GM12875 (cell line): Measurements from ENCODE around the gene NKTR.
A peak's percentile ranks its signal among the peaks of the same experiment; 100 is the strongest.

Source experiments
- H3K4me3 ChIP-seq: one replicate; pipeline ENCODE4 v1.5.1; 2011; ENCODE audit warnings: low read depth, low read length, control low read depth
- TF ChIP-seq, protein P1 (sequence below): IDR thresholded peaks from 2 replicates; pipeline ENCODE4 v1.5.1; 2011; ENCODE audit warnings: low read depth, mild to moderate bottlenecking, control low read depth, inconsistent platforms, low read length, moderate library complexity, borderline replicate concordance; ENCODE audit not compliant: insufficient read depth

NKTR gene

DNA sequence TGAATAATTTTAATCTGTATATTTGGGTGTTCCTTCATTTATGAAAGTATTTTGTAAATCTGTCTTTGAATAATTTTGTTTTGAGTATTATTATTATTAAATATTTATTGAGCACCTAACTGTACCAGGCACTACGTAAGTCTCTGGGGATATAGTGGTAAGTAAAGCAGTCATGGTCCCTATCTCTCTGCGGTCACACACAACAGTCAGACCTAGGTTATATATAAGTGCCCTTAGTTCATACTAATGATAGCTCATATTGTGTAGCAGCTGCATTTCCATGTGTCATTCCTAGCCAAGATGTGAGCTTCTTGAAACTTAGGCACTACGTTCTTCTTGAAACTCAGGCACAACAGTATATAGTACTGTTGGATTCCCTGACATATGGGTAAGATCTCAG lies 12.4 kb downstream of the NKTR start:
- no peak overlapping the region for H3K4me3 ChIP-seq
- TF ChIP-seq, protein P1, sequence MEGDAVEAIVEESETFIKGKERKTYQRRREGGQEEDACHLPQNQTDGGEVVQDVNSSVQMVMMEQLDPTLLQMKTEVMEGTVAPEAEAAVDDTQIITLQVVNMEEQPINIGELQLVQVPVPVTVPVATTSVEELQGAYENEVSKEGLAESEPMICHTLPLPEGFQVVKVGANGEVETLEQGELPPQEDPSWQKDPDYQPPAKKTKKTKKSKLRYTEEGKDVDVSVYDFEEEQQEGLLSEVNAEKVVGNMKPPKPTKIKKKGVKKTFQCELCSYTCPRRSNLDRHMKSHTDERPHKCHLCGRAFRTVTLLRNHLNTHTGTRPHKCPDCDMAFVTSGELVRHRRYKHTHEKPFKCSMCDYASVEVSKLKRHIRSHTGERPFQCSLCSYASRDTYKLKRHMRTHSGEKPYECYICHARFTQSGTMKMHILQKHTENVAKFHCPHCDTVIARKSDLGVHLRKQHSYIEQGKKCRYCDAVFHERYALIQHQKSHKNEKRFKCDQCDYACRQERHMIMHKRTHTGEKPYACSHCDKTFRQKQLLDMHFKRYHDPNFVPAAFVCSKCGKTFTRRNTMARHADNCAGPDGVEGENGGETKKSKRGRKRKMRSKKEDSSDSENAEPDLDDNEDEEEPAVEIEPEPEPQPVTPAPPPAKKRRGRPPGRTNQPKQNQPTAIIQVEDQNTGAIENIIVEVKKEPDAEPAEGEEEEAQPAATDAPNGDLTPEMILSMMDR = no peak

DNA sequence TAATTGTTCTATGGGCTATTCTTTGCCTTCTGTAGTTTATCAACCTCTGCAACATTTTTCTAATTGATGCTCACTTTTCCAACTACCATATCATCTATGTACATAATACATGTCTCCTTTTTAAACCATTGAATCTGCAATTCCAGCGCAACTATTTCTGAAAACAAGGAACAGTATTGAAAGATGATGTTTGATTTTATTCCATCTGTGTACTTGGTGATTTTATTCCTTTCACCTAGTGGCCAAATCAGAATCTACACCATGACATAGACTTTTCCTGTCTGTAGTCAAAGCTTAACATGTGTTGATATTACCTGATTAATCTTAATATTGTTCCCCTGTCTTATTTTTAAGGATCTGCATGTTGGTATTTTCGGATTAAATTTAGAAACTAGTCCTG lies 13.0 kb downstream of the NKTR start:
- TF ChIP-seq, protein P1 = peak; percentile 27; the same call in 1 of the 2 replicates
- no peak overlapping the region for H3K4me3 ChIP-seq

DNA sequence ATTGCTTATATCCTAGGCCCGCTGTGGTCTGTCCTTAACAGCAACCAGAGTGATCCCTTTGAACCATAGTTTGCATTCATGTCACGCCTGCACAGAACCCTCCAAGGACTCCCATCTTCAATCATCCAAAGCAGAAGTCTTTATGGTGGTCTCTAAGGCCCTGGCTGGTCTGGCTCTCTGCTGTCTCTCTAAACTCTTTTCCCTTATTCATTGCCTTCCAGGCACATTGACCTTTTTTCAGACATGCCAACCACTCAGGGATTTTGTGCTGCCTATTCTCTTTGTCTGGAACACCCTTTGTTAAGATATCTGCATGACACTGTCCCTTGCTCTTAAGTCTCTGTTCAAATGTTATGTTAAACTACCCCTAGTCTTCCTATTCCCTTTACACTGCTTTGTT lies 31.1 kb downstream of the NKTR start:
- TF ChIP-seq, protein P1 = no peak
- no peak overlapping the region for H3K4me3 ChIP-seq

DNA sequence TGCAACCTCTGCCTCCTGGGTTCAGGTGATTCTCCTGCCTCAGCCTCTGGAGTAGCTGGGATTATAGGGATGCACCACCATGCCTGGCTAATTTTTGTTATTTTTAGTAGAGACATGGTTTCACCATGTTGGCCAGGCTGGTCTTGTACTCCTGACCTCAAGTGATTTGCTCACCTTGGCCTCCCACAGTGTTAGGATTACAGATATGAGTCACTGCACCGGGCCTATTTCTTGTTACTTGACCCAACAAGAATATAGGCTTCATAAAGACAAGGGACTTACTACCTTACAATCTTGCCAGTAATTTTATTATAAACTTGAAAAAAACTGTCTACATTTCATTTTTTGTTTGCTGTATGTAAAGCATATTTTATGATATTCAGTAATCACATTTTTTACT lies 31.7 kb downstream of the NKTR start:
- H3K4me3 ChIP-seq = no peak overlapping the region
- TF ChIP-seq, protein P1 = no peak

DNA sequence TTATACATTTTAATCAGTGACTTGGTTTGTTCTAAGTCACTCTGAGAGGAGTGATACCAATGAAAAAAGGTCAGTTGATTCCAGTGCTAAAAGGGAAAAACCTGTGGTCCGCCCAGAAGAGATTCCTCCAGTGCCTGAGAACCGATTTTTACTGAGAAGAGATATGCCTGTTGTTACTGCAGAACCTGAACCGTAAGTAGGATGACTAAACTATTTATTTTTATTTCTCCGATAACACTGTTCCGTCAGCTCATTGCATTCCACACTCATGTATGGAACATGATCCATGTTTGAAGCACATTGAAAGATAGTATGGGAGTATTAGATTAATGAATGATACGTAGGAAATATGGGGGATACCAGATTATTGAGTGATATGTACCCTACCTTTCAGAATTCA lies 33.1 kb downstream of the NKTR start:
- TF ChIP-seq, protein P1 = no peak
- no peak overlapping the region for H3K4me3 ChIP-seq

DNA sequence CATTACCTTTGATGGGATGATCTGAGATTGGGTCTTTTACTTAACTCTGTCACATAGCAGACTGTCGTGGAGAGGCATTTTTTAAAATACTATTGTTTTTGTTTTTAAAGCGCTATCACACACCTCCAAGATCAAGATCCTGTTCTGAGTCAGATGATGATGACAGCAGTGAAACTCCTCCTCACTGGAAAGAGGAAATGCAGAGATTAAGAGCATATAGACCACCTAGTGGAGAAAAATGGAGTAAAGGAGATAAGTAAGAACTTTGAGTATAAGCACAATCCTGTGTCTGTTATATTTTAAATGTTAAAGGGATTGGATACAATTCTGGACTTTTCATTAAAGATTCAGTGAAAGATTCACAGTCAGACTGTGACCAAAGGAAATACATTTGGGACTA lies 34.6 kb downstream of the NKTR start:
- no peak overlapping the region for H3K4me3 ChIP-seq
- TF ChIP-seq, protein P1 = no peak

DNA sequence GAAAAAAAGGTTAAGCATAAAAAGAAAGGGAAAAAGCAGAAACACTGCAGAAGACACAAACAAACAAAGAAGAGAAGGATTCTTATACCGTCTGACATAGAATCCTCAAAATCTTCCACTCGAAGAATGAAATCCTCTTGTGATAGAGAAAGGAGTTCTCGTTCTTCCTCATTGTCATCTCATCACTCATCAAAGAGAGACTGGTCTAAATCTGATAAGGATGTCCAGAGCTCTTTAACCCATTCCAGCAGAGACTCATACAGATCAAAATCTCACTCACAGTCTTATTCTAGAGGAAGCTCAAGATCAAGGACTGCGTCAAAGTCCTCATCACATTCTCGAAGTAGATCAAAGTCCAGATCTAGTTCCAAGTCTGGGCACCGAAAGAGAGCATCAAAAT lies 36.5 kb downstream of the NKTR start:
- TF ChIP-seq, protein P1 = no peak
- no peak overlapping the region for H3K4me3 ChIP-seq
